GM18507 (cell line): ENCODE measurements around the gene PKN2.

Source experiments
- DNase-seq: peaks from one replicate; pipeline ENCODE4 v3.0.0; 2011; ENCODE audit warnings: low read depth; ENCODE audit not compliant: insufficient read length; ENCODE audit errors: extremely low spot score
- FAIRE-seq: peaks from 2 replicates; lab custom pipeline; 2011; peaks lifted over from hg19 to GRCh38; lab: Jason Lieb, UNC

The PKN2 gene

GRCh38 chr1:88683541-88684481 is at the start of gene PKN2:
TSS of gene PKN2 (plus strand) at chr1:88684273. CDS start at chr1:88684581, 308 bp downstream.
- FAIRE-seq (peak; percentile 99), DNase-seq (peak; percentile 92)

DNA sequence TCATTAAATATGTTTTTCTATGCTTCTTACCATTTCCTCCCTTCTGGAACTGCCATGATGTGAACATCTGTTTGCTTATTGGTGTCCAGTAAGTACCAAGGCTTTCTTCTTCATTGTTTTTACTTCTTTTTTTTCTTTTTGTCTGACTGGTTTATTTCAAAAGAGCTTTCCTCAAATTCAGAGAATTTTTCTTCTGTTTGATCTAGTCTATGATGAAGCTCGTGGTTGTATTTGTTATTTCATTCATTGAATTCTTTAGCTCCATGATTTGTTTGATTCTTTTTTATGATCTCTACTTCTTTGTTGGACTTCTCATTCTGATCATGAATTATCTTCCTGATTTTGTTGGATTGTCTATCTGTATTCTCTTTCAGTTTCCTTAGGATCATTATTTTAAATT is 49.5 kb upstream of the PKN2 start:
- DNase-seq (no peak), FAIRE-seq (no peak)

DNA sequence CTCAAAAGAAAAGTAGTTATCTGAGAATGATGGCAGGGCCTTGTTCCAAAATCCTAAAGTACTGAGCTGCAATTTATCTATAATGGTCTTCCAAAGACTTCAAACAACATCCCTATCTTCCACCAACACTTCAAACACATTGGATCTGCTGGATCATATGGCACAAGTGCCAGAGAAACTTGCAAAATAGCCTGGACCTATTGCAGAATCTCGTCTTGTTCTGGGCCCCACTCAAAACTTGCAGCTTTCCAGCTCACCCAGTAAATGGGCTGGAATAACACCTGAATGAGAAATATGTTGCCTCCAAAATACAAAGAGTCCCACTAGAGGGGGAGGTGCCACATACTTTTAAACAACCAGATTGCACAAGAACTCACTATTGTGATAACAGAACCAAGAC is 44.0 kb upstream of the PKN2 start:
- DNase-seq = no peak
- FAIRE-seq = no peak

DNA sequence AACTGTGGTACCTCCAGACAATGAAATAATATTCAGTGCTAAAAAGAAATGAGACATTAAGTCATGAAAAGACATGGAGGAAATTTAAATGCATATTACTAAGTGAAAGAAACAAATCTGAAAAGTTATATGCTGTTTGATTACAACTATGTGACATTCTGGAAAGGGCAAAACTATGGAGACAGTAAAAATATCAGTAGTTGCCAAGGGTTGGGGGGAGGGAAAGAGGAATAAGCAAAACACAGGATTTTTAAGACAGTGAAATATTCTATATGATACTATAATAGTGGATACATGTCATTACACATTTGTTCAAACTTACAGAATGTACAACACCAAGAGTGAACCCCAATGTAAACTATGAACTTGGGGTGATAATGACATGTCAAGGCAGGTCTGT is 38.2 kb upstream of the PKN2 start:
- no peak for DNase-seq
- FAIRE-seq = no peak

GRCh38 chr1:88646476-88647248 is 37.4 kb upstream of the PKN2 start:
- DNase-seq (no peak), FAIRE-seq (peak; percentile 39)

GRCh38 chr1:88647249-88647645 is 36.8 kb upstream of the PKN2 start:
- no peak for DNase-seq

DNA sequence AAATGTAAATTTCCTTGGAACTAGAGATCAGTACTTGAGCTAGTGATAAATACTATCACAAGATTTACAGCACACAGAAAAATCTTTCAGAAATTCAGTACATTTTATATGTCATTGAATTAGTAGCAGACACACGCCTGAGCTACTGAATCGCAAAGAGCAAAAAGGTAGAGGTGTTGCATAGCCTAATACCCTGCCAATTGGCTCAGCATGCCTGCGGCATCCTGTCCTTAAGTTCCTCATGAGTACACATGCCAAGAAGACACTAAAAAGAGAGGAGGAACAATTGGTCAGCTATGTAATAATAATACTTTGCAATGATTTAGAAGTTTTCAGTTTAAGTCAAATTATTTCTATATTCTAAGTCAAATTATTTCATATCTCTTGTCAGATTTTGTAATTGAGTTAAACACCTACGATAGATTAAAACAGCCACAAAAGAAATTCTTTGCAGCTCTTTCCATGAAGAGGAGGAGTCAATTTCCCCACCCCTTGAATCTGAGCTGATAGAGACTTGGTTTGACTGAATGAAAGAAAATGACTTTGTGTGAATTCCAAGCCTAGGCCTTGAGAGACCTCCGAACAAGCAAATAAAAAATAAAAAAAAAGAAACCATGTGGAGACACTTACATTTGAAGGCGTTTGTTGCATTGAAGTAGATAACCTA is 36.2 kb upstream of the PKN2 start:
- DNase-seq (no peak), FAIRE-seq (no peak)

More at GRCh38 chr1:88647249-88647645, 36.8 kb upstream of the PKN2 start:
- no peak for FAIRE-seq

DNA sequence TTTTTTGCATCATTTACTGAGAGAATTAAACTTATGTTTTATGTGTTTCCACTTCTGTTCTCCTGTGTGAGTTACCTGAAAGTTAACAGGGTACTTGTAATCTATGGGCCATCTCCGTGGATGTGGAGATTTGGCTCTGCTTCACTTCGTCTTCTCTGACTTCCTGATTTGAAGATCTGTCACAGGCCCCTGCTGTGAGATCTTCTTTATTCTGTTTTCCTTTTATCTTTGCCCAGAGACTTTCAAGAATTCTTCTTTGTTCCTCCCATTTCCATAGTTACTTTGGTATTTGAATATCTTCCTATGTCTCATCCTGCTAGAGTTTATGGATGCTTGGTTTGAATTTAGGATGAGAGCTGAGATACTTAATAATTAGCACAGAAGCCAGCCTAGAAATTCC is 35.4 kb upstream of the PKN2 start:
- DNase-seq (no peak), FAIRE-seq (no peak)

DNA sequence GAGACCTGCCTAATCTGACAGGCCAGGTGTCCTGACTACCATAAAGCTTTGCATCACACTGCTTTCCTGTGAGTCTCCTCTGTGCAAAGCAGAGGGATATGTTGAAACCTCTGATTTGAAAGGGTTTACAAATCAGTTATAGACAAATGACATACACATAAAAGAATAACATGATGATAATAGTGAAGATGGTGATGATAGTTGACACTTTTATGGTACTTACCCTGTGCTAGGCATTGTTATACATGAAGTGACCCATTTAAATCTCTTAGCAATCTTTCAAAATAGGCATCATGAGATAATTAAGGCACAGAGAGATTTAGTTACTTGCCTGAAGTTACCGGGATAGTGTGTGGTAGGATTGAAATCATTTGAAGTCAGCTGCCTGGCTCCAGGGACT is 34.1 kb upstream of the PKN2 start:
- FAIRE-seq = no peak
- DNase-seq = no peak

- DNase-seq (no peak), FAIRE-seq (no peak)
Measured at GRCh38 chr1:88650676-88651418, 33.2 kb upstream of the PKN2 start.

DNA sequence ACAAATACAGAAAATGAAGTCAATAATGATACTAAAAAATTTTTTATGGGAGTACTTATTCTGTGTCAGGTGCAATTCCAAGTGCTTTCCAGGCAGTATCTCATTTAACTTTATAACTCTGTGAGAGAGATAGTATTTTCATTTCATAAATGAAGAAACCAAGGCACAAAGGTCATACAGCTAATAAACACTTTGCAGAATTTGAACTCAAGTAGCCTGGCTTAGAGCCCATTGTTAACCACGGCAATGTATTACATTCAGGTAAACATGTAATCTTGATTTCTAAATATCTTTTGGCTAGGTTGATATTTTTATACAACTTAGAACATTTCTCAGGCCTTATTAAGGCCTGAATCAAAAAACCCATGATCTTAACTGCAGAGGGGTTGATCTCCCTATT is 28.9 kb upstream of the PKN2 start:
- FAIRE-seq (no peak), DNase-seq (no peak)

- FAIRE-seq = peak; percentile 58
Measured at GRCh38 chr1:88655685-88656299, 28.3 kb upstream of the PKN2 start.

DNA sequence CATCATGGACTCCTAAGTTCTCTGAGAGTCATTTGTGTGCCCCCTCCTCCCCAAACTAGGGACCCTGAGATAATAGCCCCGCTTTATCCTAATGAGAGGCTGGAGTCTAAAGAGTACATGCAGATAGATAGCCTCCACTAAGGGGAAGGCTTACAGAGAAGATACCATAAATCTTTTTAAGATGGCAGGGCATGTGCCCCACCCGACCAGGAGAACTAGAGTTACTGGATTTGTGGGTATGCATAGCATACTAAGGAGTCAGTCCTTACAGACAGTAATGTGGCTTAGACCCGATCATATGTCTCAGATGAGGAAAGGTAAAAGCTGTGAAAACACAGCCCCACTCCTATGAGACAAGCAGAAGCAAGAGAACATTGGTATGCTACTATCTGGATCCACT is 25.7 kb upstream of the PKN2 start:
- FAIRE-seq = no peak
- DNase-seq = no peak

More at GRCh38 chr1:88655685-88656299, 28.3 kb upstream of the PKN2 start:
- DNase-seq = no peak

DNA sequence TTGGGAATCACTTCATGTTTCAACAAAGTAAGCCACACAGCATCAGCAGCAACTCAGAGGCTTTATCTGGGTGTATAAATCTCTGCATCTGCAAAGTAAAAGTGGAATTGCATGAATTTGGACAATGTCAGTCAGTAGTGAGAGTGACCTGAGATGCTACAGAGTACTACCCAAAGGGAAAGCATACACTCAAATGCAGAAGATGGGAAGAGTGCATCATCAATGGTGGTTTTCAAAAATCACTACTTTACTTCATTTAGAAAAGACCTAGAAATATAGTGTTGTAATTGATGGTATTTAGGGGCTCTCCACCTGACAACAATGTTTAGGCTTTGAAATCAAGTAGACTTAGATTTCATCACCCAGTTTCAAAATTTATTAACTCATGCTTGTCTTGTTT is 24.5 kb upstream of the PKN2 start:
- DNase-seq = no peak
- no peak for FAIRE-seq

- DNase-seq (no peak), FAIRE-seq (peak; percentile 29)
Measured at GRCh38 chr1:88661188-88661587, 22.9 kb upstream of the PKN2 start.

GRCh38 chr1:88661951-88662699 is 21.9 kb upstream of the PKN2 start:
- FAIRE-seq = peak; percentile 76
- DNase-seq = no peak

- DNase-seq (no peak), FAIRE-seq (peak; percentile 35)
Measured at GRCh38 chr1:88662723-88663122, 21.4 kb upstream of the PKN2 start.

- FAIRE-seq = no peak
Measured at GRCh38 chr1:88668405-88668804, 15.7 kb upstream of the PKN2 start.

More at GRCh38 chr1:88668405-88668804, 15.7 kb upstream of the PKN2 start:
- no peak for DNase-seq
